Spinal cord (tissue), 10 donors: ENCODE measurements around the gene SH2B3. TPM values are rescaled to one million over a fixed set of nuclear protein-coding genes. Genes with fewer than 3 reads are reported as not detected.

Source experiments
- DNase-seq, 6 donors: peaks; one replicate each; pipeline versions ENCODE4 v3.0.0 to v3.0.0-alpha.2; 2013 to 2015; ENCODE audit warnings: low spot score in 6 of 6, low read depth in 4 of 6
- H3K27ac ChIP-seq: one replicate; pipeline ENCODE4 v1.5.1; 2013; ENCODE audit warnings: low read depth, low read length, control low read depth
- H3K27me3 ChIP-seq: one replicate; pipeline ENCODE4 v1.6.1; 2013; ENCODE audit warnings: low read length; ENCODE audit not compliant: control insufficient read depth, insufficient read depth
- H3K36me3 ChIP-seq: one replicate; pipeline ENCODE4 v1.6.1; 2013; ENCODE audit warnings: low read length; ENCODE audit not compliant: control insufficient read depth, insufficient read depth
- H3K4me1 ChIP-seq: one replicate; pipeline ENCODE4 v1.6.1; 2013; ENCODE audit warnings: low read length; ENCODE audit not compliant: control insufficient read depth, insufficient read depth
- H3K4me3 ChIP-seq: one replicate; pipeline ENCODE4 v1.5.1; 2013; ENCODE audit warnings: low read depth, low read length, control low read depth
- H3K9me3 ChIP-seq: one replicate; pipeline ENCODE4 v1.6.1; 2013; ENCODE audit warnings: low read length; ENCODE audit not compliant: control insufficient read depth, insufficient read depth
- WGBS: methylation state at CpG from one replicate; pipeline ENCODE4 v1.1.5; 2013; ENCODE audit warnings: missing lambda C conversion rate; ENCODE audit not compliant: insufficient coverage; 5-methylcytosine and 5-hydroxymethylcytosine counted together
- polyA plus RNA-seq, 2 donors: library from polyadenylated mRNA; unstranded; fragments of 120-200 nt; gene quantifications; one replicate each; pipeline ENCODE4 v1.2.1, GENCODE V29; 2013; ENCODE audit not compliant: insufficient read length in 2 of 2
- total RNA-seq, 2 donors: library from RNA; depleted of rRNA in 1 of 2; stranded (reverse); fragments of 120-200 nt in 1 of 2; fragments of >200 nt in 1 of 2; gene quantifications; one replicate each; pipeline versions ENCODE4 v1.2.3 to v1.2.4, GENCODE V29; 2013 to 2014
- donor health status: healthy.

SH2B3 gene
- total and polyA plus RNA-seq, 4 donors = 8.0 to 13.7 (median 11.3) TPM

DNA sequence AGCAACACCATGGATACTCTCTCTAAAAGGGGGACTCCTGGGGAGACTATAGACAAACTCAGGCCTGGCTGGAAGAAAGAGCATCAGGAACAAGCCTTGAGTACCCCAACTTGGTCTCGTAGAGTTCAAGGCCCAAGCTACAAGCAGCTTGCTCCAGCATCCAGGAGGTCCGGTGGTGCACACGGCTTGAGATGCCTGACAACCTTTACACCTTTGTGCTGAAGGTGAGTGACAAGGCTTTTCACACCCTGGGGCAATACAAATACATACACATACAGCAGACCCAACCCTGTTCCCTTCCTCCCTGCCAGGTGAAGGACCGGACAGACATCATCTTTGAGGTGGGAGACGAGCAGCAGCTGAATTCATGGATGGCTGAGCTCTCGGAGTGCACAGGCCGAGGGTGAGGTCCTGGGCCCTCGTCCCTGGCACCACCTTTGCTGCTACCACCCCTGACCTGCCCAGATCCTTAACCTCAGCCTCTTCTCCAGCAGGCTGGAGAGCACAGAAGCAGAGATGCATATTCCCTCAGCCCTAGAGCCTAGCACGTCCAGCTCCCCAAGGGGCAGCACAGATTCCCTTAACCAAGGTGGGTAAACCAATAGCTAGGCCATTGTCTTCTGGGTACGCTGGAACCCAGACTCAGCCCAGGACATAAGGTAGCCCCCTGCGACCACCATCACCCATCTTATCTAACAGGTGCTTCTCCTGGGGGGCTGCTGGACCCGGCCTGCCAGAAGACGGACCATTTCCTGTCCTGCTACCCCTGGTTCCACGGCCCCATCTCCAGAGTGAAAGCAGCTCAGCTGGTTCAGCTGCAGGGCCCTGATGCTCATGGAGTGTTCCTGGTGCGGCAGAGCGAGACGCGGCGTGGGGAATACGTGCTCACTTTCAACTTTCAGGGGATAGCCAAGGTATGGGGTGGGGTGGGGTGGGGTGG lies 41.2 kb downstream of the SH2B3 start:
- Histone ChIP-seq H3K4me1 (peaks cover 51% of the 10 kb centered on the region), H3K9me3 (no peaks in the 10 kb centered on the region), H3K27ac (peak overlapping the region; percentile 11), H3K4me3 (no peak overlapping the region), H3K36me3 (peaks cover 72% of the 10 kb centered on the region), H3K27me3 (no peaks in the 10 kb centered on the region)
- no peak for DNase-seq
- WGBS = 89% methylated on average over 17 of the region's 20 CpGs

GRCh38 chr12:111447571-111448265 lies 42.0 kb downstream of the SH2B3 start:
- H3K27ac ChIP-seq = no peak overlapping the region
- no peak for DNase-seq

GRCh38 chr12:111448266-111448830 lies 42.6 kb downstream of the SH2B3 start:
- WGBS = 82% methylated on average over 5 of the region's 9 CpGs

More at GRCh38 chr12:111447571-111448265, 42.0 kb downstream of the SH2B3 start:
- Histone ChIP-seq H3K4me1 (peaks cover 51% of the 10 kb centered on the region), H3K27me3 (no peaks in the 10 kb centered on the region), H3K4me3 (no peak overlapping the region), H3K9me3 (no peaks in the 10 kb centered on the region), H3K36me3 (peaks cover 64% of the 10 kb centered on the region)
- WGBS = 94% methylated on average over 25 of the region's 28 CpGs

DNA sequence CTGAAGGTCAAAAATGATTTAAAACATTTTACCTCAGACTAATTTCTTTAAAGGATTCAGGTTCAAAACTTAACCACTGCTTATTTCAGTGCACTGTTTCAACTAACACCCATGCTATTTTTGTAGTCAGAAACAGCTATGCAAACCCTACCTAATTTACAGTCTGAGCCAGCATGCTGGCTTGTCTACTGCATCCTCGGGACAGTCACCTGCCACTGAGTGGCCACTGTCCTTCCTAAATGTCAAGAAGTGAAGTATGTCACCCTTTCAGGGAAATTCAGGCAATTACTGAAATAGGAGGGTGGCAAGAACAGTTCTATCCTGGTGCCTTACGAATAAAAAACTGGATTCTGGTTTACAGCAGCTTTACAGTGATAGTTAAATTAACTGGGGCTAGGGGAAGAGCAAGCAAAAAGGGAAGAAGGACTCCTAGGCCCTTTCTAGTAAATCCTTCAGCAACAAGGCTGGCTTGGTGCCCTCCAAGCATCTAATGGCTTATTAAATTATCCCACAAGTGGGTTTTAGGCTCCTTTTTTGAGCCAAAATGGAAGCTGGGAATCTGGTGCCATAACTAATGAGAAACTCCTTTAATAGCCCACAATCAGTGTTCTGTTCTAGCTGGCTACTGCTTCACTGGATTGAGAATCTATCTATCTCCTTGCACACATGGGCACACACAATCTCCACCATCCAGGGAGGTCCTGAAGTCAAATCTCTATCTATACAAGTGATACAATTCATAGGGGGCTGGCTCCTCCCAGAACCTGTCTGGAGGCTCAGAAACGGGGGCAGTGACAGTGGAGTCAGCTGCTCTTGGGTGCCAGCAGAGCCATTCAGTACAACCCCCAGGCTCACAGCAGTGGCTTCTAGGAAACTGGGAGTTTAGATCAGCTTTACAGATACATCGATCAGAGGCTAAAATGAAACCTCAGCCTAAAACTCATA lies 43.4 kb downstream of the SH2B3 start:
- no peaks in the 10 kb centered on the region for H3K27me3 ChIP-seq
- no peak overlapping the region for H3K27ac ChIP-seq
- H3K9me3 ChIP-seq = no peaks in the 10 kb centered on the region
- H3K4me1 ChIP-seq = peaks cover 58% of the 10 kb centered on the region
- 74% methylated on average over 3 of the region's 4 CpGs for WGBS
- peak in 1 of 6 donors; percentile 44 for DNase-seq
- no peak overlapping the region for H3K4me3 ChIP-seq
- peaks cover 64% of the 10 kb centered on the region for H3K36me3 ChIP-seq

More at GRCh38 chr12:111448266-111448830, 42.6 kb downstream of the SH2B3 start:
- Histone ChIP-seq H3K27me3 (no peaks in the 10 kb centered on the region), H3K27ac (no peak overlapping the region), H3K4me3 (no peak overlapping the region), H3K36me3 (peaks cover 61% of the 10 kb centered on the region), H3K4me1 (peaks cover 53% of the 10 kb centered on the region), H3K9me3 (no peaks in the 10 kb centered on the region)
- DNase-seq = no peak

- no peak for DNase-seq
- WGBS = 85% methylated on average over 3 of the region's 4 CpGs
- no peak overlapping the region for H3K27ac ChIP-seq
- no peak overlapping the region for H3K4me3 ChIP-seq
- H3K36me3 ChIP-seq = peaks cover 61% of the 10 kb centered on the region
- no peaks in the 10 kb centered on the region for H3K9me3 ChIP-seq
- H3K4me1 ChIP-seq = peaks cover 52% of the 10 kb centered on the region
- no peaks in the 10 kb centered on the region for H3K27me3 ChIP-seq
Observed at GRCh38 chr12:111450676-111451075, 45.0 kb downstream of the SH2B3 start.

DNA sequence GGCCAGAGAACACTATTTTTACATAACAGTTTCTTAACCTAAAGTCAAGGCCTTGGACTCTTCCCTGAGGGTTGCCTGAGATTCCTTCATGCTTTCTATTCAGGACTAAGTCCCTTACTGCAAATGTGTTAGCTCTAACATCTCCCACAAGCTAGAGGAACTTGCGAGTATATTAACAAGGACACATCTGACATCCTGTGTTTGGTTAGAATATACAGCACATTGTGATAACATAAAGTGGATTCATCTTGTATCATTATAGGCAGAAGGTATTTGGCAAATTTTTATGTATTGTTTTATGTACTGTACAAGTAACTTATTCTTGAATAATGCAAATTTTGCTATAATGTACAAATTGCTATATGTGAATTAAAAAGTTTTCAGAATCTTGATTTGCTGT lies 45.5 kb downstream of the SH2B3 start:
- Histone ChIP-seq H3K4me3 (no peak overlapping the region), H3K4me1 (peaks cover 47% of the 10 kb centered on the region), H3K9me3 (no peaks in the 10 kb centered on the region), H3K36me3 (peaks cover 61% of the 10 kb centered on the region), H3K27me3 (no peaks in the 10 kb centered on the region), H3K27ac (no peak overlapping the region)
- no peak for DNase-seq
- WGBS = no CpG with 5 or more reads among the region's 1 CpG

DNA sequence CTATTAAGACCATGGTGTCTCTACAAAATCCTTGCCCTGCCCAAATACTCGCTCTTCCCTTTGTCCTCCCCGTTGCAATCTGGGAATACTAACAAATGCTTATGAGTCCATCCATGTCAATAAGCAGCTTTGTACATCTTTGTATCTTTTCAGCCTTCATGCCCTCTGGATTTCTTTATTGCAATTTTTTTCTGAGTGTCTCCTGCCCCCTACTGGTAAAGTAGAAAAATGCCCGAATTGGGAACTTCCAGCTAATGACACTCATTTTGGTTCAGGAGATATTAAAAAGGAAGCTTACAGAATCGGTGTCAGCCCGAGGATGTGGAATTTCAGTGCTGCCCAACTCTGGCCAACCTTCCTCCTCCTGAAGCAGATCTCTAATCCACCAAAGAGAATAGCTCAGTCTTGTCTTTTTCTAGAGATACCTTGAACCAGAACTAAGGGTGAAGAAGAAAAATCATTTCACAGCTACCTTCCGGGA lies 46.0 kb downstream of the SH2B3 start:
- Histone ChIP-seq H3K27me3 (no peaks in the 10 kb centered on the region), H3K9me3 (no peaks in the 10 kb centered on the region), H3K4me3 (no peak overlapping the region), H3K36me3 (peaks cover 60% of the 10 kb centered on the region), H3K4me1 (peaks cover 42% of the 10 kb centered on the region), H3K27ac (no peak overlapping the region)
- 27% methylated on average over 4 of the region's 6 CpGs for WGBS
- DNase-seq = peak in 4 of 6 donors; percentile 45 to 88 (median 60)

- Histone ChIP-seq H3K4me1 (peaks cover 30% of the 10 kb centered on the region), H3K36me3 (peaks cover 49% of the 10 kb centered on the region), H3K4me3 (no peak overlapping the region), H3K9me3 (no peaks in the 10 kb centered on the region), H3K27ac (peak overlapping the region; percentile 50), H3K27me3 (no peaks in the 10 kb centered on the region)
- no peak for DNase-seq
- WGBS = 82% methylated on average over 25 of the region's 25 CpGs
Observed at GRCh38 chr12:111453071-111453989, 47.6 kb downstream of the SH2B3 start.
